Activated gamma-delta T cell (primary cell): ENCODE data around the gene YES1.
"Not testable (repeated sequence)": the region's sequence is repeated elsewhere in the genome, so short reads cannot be mapped to it uniquely, and the experiment has no call there.

Source experiments
- DNase-seq: peaks from one replicate; lab custom pipeline; 2025; lab: John Stamatoyannopoulos, UW

YES1 gene

DNA sequence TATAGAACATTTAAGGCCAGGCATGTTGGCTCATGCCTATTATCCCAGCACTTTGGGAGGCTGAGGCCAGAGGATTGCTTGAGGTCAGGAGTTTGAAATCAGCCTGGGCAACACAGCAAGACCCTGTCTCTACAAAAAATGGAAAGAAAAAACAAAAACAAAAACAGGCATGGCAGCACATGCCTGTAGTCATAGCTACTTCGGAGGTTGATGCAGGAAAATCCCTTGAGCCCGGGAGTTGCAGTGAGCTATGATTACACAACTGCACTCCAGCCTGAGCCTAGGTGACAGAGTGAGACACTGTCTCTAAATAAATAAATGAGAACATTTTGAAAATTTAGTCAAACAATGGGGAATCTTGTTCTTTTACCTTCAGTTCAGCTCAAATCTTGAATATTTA is 12.1 kb upstream of the YES1 start:
- DNase-seq, result no peak

GRCh38 chr18:820591-821165 is 8.6 kb upstream of the YES1 start:
- no peak for DNase-seq

- DNase-seq, result no peak
These were observed 4.8 kb upstream of the YES1 start for GRCh38 chr18:816869-817268.

DNA sequence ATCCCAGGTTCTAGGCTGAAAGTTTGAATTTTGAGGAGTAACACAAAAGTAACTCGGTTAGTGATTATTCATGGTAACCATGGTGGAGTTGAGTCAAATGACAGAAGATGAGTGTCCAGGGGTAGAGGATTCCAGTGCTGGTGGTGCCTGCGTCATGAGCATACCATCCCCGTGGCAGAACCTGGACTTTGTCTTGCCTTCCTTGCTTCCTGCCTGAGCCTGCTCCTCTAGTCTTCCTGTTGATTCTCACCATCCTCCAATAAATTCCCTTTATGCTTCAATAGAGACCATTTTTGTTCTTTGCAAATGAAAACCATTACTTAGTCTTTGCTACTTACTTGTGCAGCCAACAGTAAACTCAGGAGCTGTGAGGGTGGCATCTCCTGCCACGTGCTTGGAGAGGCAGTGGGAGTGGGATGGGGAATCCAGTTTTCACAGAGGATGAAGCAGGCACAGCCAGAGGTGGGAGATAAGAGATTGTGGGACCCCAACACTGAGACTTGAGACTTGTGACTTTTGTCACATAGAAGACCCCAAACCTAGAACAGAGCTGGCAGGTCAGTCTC is 4.1 kb upstream of the YES1 start:
- DNase-seq, result no peak

DNA sequence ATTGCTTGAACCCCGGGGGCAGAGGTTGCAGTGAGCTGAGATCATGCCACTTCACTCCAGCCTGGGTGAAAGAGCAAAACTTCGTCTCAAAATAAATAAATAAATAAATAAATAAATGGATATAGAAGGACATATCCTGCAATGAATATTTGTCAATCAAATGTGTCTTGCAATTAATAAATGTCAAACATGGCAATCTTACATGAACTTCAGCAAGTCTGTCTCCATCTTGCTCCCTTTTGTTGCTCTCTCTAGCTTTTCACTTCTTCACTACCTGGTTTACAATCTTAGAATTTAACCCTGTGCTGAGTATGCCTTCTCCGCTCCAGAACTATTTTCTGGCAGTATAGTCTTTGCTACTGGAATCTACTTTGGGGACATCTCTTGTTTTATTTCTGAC is 3.3 kb upstream of the YES1 start:
- DNase-seq, result no peak

DNA sequence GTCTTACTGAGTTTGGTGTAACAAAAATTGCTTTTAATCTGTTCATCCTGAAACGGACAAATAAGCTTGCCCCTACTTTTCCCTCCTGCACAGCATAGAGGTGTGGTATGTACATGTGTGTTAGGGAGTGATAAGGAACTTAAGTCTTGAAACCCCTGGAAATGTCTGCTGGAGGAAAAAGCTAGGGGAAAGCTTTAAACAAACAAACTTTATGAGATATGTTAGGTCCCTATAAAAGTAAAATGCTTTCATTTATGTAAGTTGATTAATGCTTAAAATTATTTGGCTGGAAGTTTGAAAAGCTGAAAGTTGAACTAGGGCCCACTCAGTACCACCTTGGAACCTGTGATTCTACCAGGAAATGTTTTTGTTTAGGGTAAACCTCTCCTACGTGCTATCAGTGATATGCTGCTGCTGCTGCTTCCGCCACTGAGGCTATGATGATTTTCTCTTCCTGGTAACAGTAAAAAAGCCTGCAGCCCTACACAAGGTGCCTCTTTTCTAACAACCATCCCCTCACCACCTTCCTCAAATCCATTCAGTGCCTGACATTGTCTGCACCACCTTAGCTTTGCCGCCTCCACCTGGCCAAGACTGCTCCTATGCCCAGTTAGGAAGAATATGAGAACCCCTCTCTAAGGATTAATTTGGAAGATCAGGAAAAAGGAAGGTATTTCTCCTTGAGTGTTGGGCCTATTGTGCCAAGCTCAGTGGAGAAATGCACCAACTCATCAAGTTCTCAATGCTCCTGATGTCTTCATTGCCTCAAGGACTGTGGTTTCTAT is 2.5 kb upstream of the YES1 start:
- DNase-seq, result no peak

GRCh38 chr18:813172-814071 is 1.4 kb upstream of the YES1 start:
- DNase-seq, result no peak

DNA sequence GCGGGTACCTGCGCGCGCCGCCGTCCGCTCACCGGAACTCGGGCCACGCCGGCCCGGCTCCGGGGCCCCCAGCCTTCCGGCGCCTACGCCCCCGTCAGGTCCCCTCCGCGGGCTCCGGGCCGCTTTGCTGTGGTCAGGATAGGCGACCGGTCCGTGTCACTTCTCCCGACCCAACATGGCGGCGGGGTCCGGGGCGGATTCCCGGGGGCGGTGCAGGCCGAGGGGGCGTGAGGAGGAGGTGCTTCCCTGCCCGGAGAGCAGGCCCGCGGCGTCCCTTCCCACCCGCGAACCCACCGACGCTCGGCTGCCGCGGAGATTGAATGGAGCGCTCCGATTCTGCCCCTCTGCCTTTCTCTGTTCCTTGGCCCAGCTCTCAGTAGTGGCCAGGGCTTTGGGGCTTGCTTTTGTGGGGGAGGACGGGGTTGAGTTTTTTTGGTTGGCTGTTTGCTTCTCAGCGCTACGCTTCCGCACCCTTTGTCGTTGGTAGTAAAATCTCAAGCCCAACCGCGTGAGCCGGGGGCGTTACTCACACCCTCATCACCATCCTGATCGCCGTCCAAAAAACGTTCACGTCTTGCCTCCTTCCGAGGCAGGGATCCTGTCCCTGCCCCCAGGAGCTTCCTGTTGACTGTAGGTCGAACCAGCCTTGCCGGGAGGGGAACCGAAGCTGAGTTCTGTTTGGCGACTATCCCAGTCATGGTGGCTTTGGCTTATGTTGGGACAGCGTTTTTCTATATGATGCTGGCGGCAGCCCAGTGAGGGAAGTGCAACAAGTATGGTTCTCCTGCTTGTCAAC is 532 bp upstream of the YES1 start:
- DNase-seq, result peak; percentile 73

DNA sequence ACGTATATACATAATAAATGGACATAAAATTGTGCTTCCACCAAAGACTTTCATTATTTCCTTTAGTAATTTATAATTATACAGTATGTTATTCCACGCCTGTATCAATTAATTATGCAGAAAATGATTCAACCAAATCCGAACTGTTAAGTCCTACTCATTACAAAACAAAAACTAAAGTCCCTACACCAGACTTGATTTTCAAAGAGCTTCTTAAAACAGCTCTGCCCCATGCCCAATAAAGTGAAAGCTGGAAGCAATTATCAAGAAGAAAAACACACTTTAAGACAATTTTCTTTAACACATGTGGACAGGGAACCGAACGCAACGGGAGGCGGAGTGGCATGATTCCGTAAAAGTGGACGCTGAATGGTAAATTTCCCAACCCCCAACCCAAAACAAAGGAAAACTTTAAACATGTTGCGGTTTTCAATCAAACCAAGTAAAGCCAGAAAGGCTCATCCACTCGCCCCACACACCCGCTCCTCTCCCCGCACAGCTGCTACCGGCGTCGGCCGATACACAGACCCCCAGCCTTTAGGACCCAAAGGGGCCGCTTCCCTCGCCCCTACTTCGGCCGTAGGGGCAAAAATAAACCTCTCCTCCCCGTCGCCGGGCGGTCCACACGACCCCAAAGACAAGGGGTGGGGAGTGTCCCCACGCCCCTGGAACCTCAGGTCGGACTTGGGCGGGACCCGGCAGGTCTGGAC is 705 bp downstream of the YES1 start:
- no peak for DNase-seq

DNA sequence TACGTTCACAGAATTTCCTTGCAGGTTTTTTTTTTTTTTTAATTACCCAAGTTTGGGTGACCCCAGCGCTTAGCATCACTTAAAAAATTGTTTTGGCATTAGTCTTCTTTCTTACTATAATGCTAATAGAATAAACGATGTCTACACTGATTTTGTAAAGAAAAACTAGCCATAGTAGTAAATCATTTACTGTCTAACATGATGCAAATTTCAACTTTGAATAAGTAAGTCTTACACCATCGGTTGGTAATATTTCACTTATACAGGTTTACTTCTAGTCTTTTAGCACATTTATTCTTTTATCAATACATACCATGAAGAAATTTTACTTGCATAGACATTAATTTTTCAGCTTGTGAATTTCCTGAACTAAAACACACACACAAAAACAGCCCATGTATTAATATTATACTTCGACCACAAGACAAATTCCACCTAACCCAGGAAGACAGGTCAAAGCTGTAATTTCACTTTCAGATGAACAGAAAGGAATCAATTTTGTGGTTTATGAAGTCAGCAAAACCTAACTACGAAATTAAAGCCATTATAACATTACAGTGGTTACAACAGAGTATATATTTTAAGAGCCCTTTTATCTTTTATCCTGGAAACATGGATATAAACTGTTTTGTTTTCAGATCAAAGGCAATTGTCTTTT is 1.9 kb downstream of the YES1 start:
- DNase-seq, result no peak

- DNase-seq, result not testable (repeated sequence)
These were observed 2.8 kb downstream of the YES1 start for GRCh38 chr18:809228-809627.

GRCh38 chr18:808502-808901 is 3.5 kb downstream of the YES1 start:
- no peak for DNase-seq

DNA sequence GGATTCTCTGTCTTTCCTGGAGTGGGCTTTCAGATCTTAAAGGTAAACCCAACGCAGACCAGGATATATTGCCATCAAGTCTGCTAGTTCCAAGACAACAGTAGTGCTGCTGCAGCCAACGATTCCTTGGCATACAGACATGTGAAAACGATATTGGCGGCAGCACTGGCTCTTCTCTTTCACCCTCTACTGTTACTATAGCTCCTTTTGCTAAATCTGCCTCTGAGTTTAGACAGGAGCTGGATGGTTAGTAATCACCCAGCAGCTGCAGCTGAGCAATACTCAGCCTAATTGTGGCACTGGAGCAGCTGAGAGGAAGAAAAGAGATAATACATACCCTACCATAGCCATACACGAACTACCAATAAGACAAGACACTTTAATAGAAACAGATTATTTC is 4.0 kb downstream of the YES1 start:
- DNase-seq, result no peak

DNA sequence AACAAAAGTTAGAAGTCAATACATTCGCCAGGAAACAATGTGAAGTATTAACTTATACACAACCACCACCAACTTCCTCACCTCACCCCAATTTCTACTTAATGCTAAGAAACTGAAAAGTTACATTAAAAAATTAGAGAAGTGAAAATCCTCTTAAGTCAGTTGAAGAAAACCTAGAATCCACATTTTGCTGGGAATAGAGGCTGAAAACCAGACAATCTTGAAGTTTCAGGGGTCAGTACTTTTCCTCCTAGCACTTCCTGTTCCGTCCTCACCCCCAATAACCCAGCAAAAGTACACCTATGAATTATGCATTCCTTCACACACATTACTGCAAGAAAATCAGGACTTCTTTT is 6.3 kb downstream of the YES1 start:
- no peak for DNase-seq

GRCh38 chr18:805008-805754 is 6.9 kb downstream of the YES1 start:
- no peak for DNase-seq

GRCh38 chr18:801137-801536 is 10.9 kb downstream of the YES1 start:
- DNase-seq, result no peak

DNA sequence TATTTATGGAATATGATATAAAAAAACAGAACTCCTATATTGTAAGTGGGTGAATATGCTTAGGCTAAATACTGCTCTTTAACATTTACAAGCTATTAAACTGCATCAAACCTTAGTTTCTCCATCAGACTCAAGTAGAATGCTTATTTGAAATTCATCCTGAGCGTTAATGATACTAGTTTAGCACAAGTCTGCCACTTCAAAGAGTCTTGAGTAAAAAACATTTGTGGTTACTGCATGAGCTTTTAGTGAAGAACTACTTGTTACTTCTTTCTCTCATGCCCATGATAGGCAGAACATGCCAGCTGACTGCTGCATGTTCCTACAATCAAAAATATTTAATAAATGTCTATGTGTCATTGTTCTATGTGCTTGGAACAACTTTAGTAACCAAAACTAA is 12.1 kb downstream of the YES1 start:
- no peak for DNase-seq

DNA sequence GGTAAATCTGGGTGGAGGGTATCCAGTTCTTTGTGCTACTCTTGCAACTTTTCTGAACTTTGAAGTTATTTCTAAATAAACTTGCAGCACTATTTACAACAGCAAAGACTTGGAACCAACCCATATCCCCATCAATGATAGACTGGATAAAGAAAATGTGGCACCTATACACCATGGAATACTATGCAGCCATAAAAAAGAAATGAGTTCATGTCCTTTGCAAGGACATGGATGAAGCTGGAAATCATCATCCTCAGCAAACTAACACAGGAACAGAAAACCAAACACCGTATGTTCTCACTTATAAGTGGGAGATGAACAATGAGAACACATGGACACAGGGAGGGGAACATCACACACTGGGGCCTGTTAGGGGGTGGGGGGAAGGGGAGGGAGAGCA is 16.7 kb downstream of the YES1 start:
- DNase-seq, result not testable (repeated sequence)

DNA sequence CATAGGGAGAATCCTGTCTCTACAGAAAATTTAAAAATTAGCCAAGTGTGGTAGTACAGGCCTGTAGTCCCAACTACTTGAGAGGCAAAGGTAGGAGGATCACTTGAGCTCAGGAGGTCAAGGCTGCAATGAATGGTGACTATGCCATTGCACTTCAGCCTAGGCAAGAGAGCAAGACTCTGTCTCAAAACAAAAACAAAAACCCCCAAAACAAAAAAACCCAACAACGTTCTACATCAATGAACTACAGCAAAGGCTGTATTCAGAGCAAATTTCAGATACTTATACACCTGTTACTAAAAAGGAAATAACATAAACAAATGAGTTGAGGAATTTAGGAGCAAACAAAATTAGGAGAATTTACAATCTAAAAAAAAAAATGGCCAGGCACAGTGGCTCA is 22.6 kb downstream of the YES1 start:
- no peak for DNase-seq

GRCh38 chr18:785242-785641 is 26.8 kb downstream of the YES1 start:
- DNase-seq, result no peak
